HepG2 (cell line): ENCODE data around the gene ANO1. TPM values are rescaled to one million over a fixed set of nuclear protein-coding genes. Genes with fewer than 3 reads are reported as not detected.

Experiments
- ARNT2 ChIP-seq: sonication (generic); formaldehyde crosslinking; IDR thresholded peaks from 2 replicates; pipeline ENCODE4 v1.8.0; 2022; ENCODE audit warnings: mild to moderate bottlenecking, low read depth, missing genetic modification reagents, moderate library complexity
- ATF5 ChIP-seq: sonication (generic); formaldehyde crosslinking; IDR thresholded peaks from 2 replicates; pipeline ENCODE4 v1.4.0; 2020; ENCODE audit warnings: mild to moderate bottlenecking, low read depth, missing genetic modification reagents
- BORCS8-MEF2B ChIP-seq: sonication (generic); formaldehyde crosslinking; IDR thresholded peaks from 2 replicates; pipeline ENCODE4 v1.8.0; 2022; ENCODE audit warnings: mild to moderate bottlenecking, missing genetic modification reagents
- EEA1 ChIP-seq: sonication (generic); formaldehyde crosslinking; IDR thresholded peaks from 2 replicates; pipeline ENCODE4 v1.5.1; 2020; ENCODE audit warnings: mild to moderate bottlenecking, missing genetic modification reagents, borderline replicate concordance
- FLYWCH1 ChIP-seq: sonication (generic); formaldehyde crosslinking; IDR thresholded peaks from 2 replicates; pipeline ENCODE4 v1.8.1; 2023; ENCODE audit warnings: mild to moderate bottlenecking, missing genetic modification reagents
- HBP1 ChIP-seq: IDR thresholded peaks from 2 replicates; pipeline ENCODE4 v1.6.1; 2016; ENCODE audit warnings: low read depth, control low read depth
- HDAC2 ChIP-seq: sonication (generic); formaldehyde crosslinking; IDR thresholded peaks from 2 replicates; pipeline ENCODE4 v1.4.0; 2020; ENCODE audit warnings: missing genetic modification reagents
- KMT2A ChIP-seq: sonication (generic); formaldehyde crosslinking; IDR thresholded peaks from 2 replicates; pipeline ENCODE4 v1.4.0; 2020; ENCODE audit warnings: missing genetic modification reagents
- MIER2 ChIP-seq: IDR thresholded peaks from 2 replicates; pipeline ENCODE4 v1.6.1; 2016; ENCODE audit warnings: missing biosample characterization, missing genetic modification reagents
- NCOA2 ChIP-seq: sonication (generic); formaldehyde crosslinking; IDR thresholded peaks from 2 replicates; pipeline ENCODE4 v1.8.0; 2022; ENCODE audit warnings: inconsistent platforms
- NFRKB ChIP-seq: fragments of 450-650 bp; IDR thresholded peaks from 2 replicates; pipeline ENCODE4 v1.6.1; 2017
- NPAS2 ChIP-seq: sonication (generic); formaldehyde crosslinking; IDR thresholded peaks from 2 replicates; pipeline ENCODE4 v1.8.0; 2022; ENCODE audit warnings: mild to moderate bottlenecking, missing genetic modification reagents, borderline replicate concordance
- POLR2AphosphoS5 ChIP-seq: IDR thresholded peaks from 2 replicates; pipeline ENCODE4 v1.6.1; 2012; ENCODE audit warnings: low read depth, low read length
- RBM22 ChIP-seq: fragments of 200-400 bp; formaldehyde crosslinking; optimal IDR thresholded peaks from 2 replicates; pipeline ENCODE3; 2017; ENCODE audit warnings: mild to moderate bottlenecking, low read length, moderate library complexity
- RBM39 ChIP-seq: fragments of 200-400 bp; formaldehyde crosslinking; IDR thresholded peaks from one replicate; pipeline ENCODE4 v1.6.1; 2018; ENCODE audit warnings: antibody characterized with exemption, mild to moderate bottlenecking, low read depth, low read length; ENCODE audit not compliant: poor library complexity, severe bottlenecking
- THAP11 ChIP-seq: IDR thresholded peaks from 2 replicates; pipeline ENCODE4 v1.6.1; 2016; ENCODE audit warnings: missing biosample characterization, missing genetic modification reagents
- ZBTB21 ChIP-seq: sonication (generic); formaldehyde crosslinking; IDR thresholded peaks from 2 replicates; pipeline ENCODE4 v1.4.0; 2020; ENCODE audit warnings: missing genetic modification reagents
- ZBTB4 ChIP-seq: sonication (generic); formaldehyde crosslinking; IDR thresholded peaks from 2 replicates; pipeline ENCODE4 v1.4.0; 2020; ENCODE audit warnings: missing genetic modification reagents, mild to moderate bottlenecking, borderline replicate concordance
- ZFP91 ChIP-seq: sonication (generic); formaldehyde crosslinking; IDR thresholded peaks from 2 replicates; pipeline ENCODE4 v1.9.0; 2022; ENCODE audit warnings: missing genetic modification reagents, mild to moderate bottlenecking, borderline replicate concordance
- ZNF160 ChIP-seq: sonication (generic); formaldehyde crosslinking; IDR thresholded peaks from 2 replicates; pipeline ENCODE4 v1.8.0; 2022; ENCODE audit warnings: mild to moderate bottlenecking, inconsistent platforms, missing genetic modification reagents
- ZNF431 ChIP-seq: sonication (generic); formaldehyde crosslinking; IDR thresholded peaks from 2 replicates; pipeline ENCODE4 v1.9.0; 2022; ENCODE audit warnings: missing genetic modification reagents, low read depth, mild to moderate bottlenecking, borderline replicate concordance
- ZNF562 ChIP-seq: sonication (generic); formaldehyde crosslinking; IDR thresholded peaks from 2 replicates; pipeline ENCODE4 v1.8.0; 2022; ENCODE audit warnings: missing genetic modification reagents, borderline replicate concordance
- polyA plus RNA-seq, 8 experiments: library from polyadenylated mRNA; depleted of rRNA in 3 of 8; stranded (reverse) in 7 of 8; unstranded in 1 of 8; fragments of >200 nt; fragmentation: Illumina TruSeq in 4 of 8; extraction: Trizol in 4 of 8; gene quantifications; 2 replicates each; pipeline versions ENCODE4 v1.2.1 to v1.2.3, GENCODE V29; 2011 to 2016; ENCODE audit warnings: low read depth in 4 of 8, missing spikeins in 1 of 8, mixed read lengths in 1 of 8; ENCODE audit not compliant: insufficient read depth in 1 of 8
- total RNA-seq, 5 experiments: library from RNA; depleted of rRNA; stranded (reverse); fragments of >200 nt; fragmentation: Illumina TruSeq; extraction: Trizol; gene quantifications; 2 replicates each; pipeline ENCODE4 v1.2.3, GENCODE V29; 2016; ENCODE audit warnings: low read depth in 1 of 5

Gene ANO1
- total and polyA plus RNA-seq, 2 of the 13 experiments (the other 11 are each of a cell fraction or from before 2014, with no cell fraction given) = not detected

GRCh38 chr11:70202920-70203750 lies 125.0 kb downstream of the ANO1 start, which contains the start of gene FADD (continued):
- 0 out of 2 replicates have a peak, but pooled peaks have one; percentile 63 for TF ChIP-seq ZBTB4 (CRISPR knock-in tag)
- peak; percentile 89 for TF ChIP-seq THAP11 (CRISPR knock-in tag)
- TF ChIP-seq HDAC2 (CRISPR knock-in tag) = peak; percentile 43
- peak; percentile 64; the same call in 1 of the 2 replicates for TF ChIP-seq EEA1 (CRISPR knock-in tag)
- TF ChIP-seq ARNT2 = no peak; the same call in 1 of the 2 replicates
- TF ChIP-seq KMT2A (CRISPR knock-in tag) = peak; percentile 84
- no peak for TF ChIP-seq ATF5 (CRISPR knock-in tag)
- peak; percentile 75; the same call in 1 of the 2 replicates for TF ChIP-seq ZFP91 (CRISPR knock-in tag)
- TF ChIP-seq BORCS8-MEF2B (CRISPR knock-in tag) = peak; percentile 61; the same call in 1 of the 2 replicates
- no peak for TF ChIP-seq NFRKB
- 0 out of 2 replicates have a peak, but pooled peaks have one; percentile 38 for TF ChIP-seq ZNF562 (CRISPR knock-in tag)
- no peak for TF ChIP-seq NPAS2 (CRISPR knock-in tag)
- no peak for TF ChIP-seq RBM22
- TF ChIP-seq ZNF160 (CRISPR knock-in tag) = peak; percentile 23; the same call in 1 of the 2 replicates
- peak; percentile 20; the same call in 1 of the 2 replicates for TF ChIP-seq NCOA2 (CRISPR knock-in tag)
- TF ChIP-seq ZBTB21 (CRISPR knock-in tag) = no peak
- 0 out of 2 replicates have a peak, but pooled peaks have one; percentile 58 for TF ChIP-seq FLYWCH1 (CRISPR knock-in tag)
- peak; percentile 88 for TF ChIP-seq POLR2AphosphoS5
- TF ChIP-seq HBP1 (CRISPR knock-in tag) = peak; percentile 53; the same call in 1 of the 2 replicates
- TF ChIP-seq MIER2 (CRISPR knock-in tag) = no peak; the same call in 1 of the 2 replicates
- TF ChIP-seq ZNF431 (CRISPR knock-in tag) = no peak
- TF ChIP-seq RBM39 = peak; percentile 96
